HG02884 (cell line): ENCODE measurements around the gene PRKAG2.

Source experiments
- ATAC-seq: cut with Tn5 transposase; IDR thresholded peaks from one replicate; pipeline ENCODE4 v1.9.1; 2021; ENCODE audit warnings: mild to moderate bottlenecking, moderate library complexity; ENCODE audit not compliant: unreplicated experiment

PRKAG2 gene

GRCh38 chr7:151866761-151867655, 9.9 kb downstream of the PRKAG2 start:
- no peak for ATAC-seq

- ATAC-seq, result no peak
Measured at GRCh38 chr7:151866028-151866427, 10.9 kb downstream of the PRKAG2 start.

- ATAC-seq, result no peak
Measured at GRCh38 chr7:151865070-151865670, 11.7 kb downstream of the PRKAG2 start.

DNA sequence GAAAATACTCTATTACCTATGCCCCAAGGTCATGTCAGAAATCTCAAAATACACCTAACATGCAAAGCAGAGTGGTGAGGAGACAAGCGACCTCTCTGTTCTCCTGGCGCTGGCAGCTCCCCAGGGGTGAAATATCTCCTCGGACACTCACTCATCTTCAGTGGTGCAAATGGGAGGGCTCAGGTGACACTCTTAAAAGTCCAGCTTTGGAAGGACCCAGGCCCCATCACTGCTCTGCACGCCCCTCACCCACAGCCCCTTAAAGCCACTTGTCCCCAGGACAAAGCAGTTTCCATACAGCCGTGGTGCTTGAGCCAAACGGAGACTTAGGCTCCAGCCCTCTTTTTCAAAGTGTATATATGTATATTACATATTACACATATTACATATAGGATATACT, 12.4 kb downstream of the PRKAG2 start:
- ATAC-seq, result no peak

DNA sequence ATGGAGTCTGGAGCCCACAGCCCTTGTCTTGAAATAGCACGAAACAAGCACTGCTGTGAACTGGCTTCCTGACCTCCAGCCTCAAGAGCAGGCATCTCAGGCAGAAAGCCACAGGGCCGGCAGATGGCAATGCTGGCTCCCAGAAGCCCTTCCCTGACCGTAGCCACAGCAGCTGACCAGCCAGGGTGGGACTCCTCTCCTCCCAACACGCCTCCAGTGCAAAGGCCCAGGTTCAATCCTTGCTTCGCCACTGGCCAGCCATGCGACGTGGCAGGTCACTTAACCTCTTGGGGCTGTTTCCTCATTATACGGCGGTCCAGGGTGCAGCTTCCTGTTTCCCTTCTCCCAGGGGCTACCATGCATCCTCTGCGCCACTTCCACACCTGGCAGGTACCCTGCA, 12.8 kb downstream of the PRKAG2 start:
- ATAC-seq, result no peak

DNA sequence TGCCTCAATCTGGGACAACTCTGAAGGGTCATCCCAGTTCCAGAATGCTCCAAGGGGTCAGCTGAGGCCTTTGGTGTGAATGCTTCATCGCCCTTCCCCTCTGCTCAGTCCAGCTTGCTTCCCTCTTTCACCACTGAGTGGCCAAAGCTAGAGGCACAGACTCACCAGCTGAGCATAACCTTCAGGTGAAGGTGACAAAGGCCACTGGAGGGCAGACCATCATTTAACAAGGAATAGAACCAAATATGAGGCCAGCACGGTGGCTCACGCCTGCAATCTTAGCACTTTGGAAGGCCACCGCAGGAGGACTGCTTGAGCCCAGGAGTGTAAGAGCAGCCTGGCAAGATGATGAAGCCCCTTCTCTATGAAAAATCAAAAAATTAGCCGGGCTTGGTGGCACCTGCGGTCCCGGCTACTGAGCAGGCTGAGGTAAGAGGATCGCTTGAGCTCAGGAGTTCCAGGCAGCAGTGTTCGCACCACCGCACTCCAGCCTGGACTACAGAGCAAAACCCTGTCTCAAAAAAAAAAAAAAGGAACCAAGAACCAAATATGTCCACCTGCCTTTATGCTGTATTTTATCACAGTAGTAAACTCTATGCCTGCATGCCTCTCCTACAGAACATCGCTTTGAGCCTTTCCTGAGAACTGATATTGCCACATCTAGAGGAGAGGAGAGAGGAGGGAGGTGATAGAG, 13.4 kb downstream of the PRKAG2 start:
- no peak for ATAC-seq

GRCh38 chr7:151862606-151863381, 14.1 kb downstream of the PRKAG2 start:
- no peak for ATAC-seq

- no peak for ATAC-seq
Measured at GRCh38 chr7:151861881-151862280, 15.0 kb downstream of the PRKAG2 start.

DNA sequence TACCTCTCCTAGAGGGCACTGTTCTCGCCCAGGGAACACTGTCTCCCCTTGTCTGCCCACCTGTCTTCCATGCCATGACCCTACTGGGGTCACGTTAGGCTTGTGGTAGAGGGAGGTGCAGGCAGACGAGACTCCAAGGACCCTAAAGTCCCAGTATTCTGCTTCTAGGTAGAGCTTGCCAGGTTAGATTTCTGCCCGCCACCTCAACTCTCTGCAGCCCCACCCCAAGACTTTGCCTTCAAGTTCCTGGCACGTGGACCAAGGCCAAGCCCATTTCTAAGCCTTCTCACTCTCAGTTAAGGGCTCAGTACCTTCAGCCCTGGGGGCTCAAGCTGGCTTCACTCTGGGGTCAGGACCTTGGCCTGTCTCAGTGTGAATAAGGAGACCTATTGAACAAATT, 16.1 kb downstream of the PRKAG2 start:
- no peak for ATAC-seq

DNA sequence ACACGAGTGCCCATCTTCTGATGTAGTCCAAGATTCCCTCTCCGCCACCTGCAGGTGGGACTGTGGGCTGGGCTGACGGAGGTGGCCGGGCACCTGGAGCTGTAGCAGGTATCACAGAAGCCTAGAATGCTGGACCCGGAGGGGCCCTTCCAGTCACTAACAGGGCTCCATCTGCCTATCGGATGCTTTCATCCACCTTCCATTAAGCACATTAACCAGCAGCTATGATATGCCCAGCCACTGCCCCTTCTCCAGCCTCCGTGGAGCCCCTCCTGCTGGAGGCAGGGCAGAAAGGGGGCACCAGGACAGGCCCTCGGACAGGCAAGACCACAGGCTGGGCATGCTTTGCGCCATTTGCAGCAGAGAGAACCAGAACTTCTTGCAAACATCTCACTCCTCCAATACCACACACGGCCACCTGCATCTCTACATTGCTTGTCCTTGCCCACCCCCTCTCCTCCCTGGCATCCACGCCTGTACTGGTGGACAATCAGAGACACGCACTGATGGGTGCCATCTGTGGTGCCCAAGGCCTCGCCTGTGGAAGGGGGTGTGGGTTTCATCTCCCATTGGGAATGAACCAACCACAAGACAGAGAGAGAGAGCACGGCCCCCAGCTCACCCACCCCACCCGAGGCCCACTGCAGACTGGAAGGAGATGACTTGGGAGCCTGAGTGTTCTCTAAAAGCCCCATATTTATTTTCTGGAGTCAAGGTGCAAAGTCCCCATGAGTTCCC, 16.8 kb downstream of the PRKAG2 start:
- no peak for ATAC-seq

DNA sequence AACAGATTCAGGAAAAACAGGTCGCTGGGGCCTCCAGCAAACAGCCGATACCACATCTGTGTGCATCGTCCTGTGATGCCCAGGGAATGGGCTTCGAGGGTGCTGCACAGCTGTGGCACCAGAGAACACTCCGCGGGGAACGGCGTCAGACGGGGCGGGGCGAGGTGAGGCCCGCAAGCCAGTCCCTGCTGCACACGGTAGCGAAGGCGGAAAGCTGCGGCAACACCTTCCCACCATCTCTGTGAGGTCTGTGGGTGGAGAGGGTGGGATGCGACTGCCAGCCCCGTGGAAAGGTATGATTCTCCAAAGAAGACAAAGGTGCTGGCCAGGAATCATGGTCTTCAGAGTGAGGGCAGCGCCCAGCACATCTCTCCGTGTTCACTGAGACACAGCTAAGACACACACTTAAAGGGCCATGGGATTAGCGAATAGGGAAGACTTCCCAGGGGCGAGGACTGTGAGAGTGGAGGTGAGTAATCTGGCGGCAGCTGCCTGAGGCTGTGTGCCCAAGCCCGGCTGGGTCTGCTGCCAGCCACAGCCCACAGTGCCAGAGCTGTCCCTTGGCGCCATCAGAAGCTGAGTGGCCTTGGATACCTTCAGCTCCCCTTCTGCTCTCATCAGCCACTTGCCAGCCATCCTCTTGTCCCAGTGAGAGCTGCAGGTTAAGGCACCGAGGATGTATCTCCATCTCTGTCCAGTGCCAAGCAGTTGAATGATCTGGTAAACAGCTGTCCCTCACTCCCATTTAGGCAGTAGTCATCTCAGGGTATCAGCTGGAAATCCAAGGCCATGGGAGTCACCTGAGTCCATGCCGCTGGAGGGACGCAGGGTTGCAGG, 17.6 kb downstream of the PRKAG2 start:
- ATAC-seq, result no peak

DNA sequence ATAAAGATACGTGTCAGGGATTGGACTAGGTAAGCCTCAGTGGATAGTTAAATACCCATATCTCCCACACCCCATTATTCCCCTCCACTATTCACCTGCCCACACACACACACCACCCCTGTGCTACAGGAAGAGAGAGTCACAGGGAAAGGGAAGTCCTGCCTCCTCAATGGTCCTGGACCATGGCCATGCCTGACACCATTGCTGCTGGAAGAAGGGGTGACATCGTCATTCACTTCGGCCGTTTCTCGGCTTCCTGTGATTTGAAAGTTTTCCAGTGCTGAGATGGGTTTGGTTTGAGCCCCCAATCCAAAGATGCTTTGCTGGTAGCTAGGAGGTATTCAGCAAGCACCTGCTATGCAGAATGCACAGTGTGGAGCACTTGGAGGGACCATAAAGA, 18.5 kb downstream of the PRKAG2 start:
- ATAC-seq, result no peak

DNA sequence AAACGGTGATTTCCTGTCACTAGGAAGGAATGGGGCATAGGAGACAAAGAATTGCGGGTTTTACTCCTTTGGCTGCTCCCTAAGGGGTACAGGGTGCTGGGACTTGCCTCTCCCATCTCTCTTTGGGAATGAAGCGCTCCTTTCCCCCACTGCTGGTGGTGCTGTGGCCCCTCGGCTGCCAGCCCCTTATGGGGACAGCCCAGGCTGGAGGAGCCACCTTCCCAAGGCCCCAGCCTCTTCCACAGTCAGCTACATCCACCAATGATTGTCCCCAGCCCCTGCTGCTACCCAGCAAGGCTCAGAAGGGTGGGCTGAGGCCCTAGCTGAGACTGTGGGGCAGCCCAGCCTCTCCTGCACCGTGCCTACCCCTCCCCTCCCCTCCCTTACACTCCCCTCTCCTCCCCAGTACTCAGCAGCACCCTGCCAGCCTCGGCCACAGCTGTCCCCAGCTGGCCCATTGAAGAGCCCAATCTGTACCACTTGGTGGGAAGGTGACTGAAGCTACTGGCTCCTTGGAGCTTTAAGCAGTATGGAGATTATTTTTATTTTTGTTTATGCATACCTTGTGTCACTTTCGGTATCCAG, 19.0 kb downstream of the PRKAG2 start:
- no peak for ATAC-seq

DNA sequence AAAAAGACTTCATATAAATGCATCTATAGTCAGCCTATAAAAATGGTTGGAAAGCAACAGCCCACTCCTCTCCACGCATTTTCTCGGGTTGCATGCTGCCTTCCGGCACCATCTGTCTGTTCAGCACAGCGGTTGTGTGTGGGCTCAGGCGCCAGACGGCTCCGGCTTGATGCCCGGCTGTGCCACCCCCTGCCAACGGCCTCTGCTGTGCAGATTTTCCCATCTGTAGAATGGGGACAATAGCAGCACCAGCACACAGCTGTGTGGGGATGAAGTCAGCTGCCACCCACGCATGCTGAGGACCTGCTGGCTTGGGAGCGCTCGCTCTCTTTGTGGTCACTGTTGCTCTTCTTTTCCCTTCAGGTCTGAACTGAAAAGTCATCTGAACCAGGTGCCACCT, 19.5 kb downstream of the PRKAG2 start:
- no peak for ATAC-seq

- no peak for ATAC-seq
Measured at GRCh38 chr7:151856516-151856915, 20.4 kb downstream of the PRKAG2 start.

DNA sequence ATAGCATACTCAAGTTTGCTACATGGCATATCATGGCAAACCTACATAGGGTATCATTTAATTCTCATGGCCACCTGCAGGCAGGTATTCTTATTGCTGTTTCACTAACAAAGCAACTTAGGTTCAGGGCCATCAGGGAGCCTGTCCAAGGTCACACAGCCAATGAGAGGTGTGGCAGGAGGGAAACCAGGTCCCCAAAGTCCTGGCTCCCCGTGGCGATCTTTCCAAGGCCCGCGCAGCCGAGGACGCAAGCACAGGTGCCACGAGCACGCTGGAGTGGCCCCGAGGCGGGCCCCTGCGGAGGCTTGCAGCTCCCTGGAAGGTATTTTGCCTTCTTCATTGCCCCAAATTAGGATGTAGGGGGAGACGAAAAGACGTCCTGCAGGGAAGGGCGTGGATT, 20.8 kb downstream of the PRKAG2 start:
- no peak for ATAC-seq

DNA sequence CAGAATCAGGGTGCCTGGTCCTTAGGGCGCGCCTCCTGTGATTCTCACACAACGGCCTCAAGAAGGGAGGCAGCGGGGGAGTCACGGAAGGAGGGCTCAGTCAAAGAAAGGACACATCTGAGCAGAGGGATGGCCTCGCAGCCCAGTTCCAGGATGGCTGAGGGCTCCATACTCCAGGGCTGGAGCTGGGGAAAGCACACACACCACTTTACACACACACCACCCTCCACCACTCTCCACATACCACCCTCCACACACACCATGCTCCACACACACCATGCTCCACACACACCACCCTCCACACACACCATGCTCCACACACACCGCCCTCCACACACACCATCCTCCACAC, 22.2 kb downstream of the PRKAG2 start:
- ATAC-seq, result no peak

DNA sequence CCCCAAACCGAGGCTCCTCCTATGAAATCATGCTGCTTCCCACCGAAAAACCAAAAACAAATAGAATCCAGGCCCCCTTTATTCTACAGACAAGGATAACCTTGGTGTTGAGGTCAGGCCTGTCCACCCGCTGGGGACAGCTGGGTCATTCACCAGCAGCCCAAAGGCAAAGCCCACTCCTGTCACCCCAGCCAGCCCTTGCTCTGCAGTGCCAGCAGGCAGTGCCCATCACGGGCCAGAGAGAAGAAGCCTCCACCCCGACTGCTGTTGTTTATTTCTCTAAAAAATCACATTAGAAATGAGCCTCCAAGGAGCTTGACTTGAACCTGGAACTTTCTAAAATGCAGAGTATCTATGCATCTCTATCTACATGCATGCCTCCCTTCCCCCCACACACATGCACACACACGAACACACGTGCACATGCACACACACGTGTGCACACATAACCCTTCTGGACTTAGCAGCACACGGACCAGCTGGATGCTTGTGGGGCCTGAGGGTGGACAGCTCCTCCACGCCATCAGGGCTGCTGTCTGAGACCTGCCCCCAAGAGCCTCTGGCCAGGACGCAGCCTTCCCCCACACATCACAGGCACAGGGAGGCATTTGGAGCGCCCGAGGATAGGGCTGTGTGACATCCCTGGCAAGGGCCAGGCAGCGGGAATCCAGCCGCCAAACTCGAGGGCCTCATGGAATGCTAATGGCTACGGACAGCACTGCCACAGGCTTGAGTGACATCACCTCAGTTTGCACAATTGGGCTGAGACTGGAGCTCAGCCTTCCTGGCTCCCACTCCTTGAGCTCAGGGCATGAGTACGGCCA, 22.8 kb downstream of the PRKAG2 start:
- ATAC-seq, result no peak
